PC-3 (cell line): ENCODE measurements around the gene DHX35.

Experiments
- EZH2 ChIP-seq: fragments of 300-600 bp; sonication (generic); IDR thresholded peaks from one replicate; pipeline ENCODE4 v1.6.1; 2017; ENCODE audit warnings: antibody characterized with exemption, mild to moderate bottlenecking, low read length; ENCODE audit not compliant: unreplicated experiment
- EZH2phosphoT487 ChIP-seq: fragments of 300-600 bp; sonication (generic); IDR thresholded peaks from 2 replicates; pipeline ENCODE4 v1.6.1; 2018; ENCODE audit warnings: mild to moderate bottlenecking, antibody characterized with exemption, low read length, borderline replicate concordance
- TF ChIP-seq, protein P1 (sequence below): fragments of 300-600 bp; sonication (generic); conservative IDR thresholded peaks from 2 replicates; pipeline ENCODE4 v1.5.1; 2017; ENCODE audit warnings: antibody characterized with exemption, low read depth, mild to moderate bottlenecking, low read length

DNA sequence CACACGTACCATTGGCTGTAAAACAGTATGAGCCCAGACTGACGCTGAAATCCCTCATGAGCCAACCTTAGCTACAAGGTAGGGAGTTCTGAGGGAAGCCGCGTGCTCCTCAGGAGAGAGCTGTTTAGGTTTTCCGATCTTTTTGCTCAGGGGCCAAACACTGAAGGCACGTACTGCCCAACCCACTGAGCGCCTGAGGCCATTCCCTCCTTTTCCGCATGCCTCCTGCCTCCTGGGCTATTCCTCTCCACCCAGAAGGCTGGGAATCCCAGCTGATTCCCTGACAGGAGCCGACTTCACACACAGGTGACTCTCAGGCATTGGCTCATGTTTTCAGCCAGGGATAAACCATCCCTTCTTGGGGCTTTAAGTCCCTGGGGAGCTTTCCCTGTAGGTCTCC, 41.3 kb upstream of the DHX35 start:
- TF ChIP-seq, protein P1, sequence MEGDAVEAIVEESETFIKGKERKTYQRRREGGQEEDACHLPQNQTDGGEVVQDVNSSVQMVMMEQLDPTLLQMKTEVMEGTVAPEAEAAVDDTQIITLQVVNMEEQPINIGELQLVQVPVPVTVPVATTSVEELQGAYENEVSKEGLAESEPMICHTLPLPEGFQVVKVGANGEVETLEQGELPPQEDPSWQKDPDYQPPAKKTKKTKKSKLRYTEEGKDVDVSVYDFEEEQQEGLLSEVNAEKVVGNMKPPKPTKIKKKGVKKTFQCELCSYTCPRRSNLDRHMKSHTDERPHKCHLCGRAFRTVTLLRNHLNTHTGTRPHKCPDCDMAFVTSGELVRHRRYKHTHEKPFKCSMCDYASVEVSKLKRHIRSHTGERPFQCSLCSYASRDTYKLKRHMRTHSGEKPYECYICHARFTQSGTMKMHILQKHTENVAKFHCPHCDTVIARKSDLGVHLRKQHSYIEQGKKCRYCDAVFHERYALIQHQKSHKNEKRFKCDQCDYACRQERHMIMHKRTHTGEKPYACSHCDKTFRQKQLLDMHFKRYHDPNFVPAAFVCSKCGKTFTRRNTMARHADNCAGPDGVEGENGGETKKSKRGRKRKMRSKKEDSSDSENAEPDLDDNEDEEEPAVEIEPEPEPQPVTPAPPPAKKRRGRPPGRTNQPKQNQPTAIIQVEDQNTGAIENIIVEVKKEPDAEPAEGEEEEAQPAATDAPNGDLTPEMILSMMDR: no peak
- TF ChIP-seq EZH2 (no peak), EZH2phosphoT487 (no peak)
